NCI-H748 treated with DMSO at 0.1 percent for 48 hours (cell line): ENCODE measurements around the gene SDF4.

Source experiments
- DNase-seq: peaks from one replicate; lab custom pipeline; 2025; lab: John Stamatoyannopoulos, UW

SDF4 gene

DNA sequence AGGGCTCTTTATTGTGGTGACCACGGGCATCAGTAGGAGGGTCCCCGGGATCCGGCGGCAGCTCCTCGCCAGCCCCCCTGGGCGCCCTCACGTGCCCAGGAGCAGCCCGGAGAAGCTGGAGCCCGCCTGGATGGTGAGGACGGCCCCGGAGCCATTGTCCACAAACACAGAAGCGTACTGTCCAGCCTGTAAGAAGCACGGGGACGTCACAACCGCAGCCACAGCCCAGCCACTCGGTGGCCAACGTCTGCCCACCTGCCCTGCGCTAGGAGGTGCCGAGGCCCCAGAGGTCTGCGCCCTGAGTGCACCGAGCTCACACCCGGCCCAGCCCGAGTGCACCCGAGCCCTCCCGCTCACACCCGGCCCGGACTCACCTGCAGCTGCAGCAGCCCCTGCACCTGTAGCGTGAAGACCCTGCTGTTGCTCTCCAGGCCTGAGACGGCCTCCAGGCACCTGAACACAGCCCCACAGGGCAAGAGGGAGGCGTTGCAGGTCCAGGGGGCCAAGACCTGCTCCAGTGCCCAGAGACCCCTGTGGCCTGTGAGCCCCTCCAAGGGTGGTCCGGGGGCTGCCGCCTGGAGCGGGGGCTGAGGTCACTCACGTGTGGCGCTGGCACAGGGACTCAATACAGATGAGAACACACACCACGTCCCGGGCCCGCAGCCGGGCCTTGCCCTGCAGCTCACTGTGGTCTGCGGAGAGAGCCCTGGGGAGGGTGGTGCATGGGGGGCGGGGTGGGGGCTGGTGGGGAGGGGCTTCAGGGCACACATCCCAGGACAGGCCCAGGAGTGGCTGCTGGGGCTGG lies 10.9 kb upstream of the SDF4 start:
- DNase-seq: no peak

DNA sequence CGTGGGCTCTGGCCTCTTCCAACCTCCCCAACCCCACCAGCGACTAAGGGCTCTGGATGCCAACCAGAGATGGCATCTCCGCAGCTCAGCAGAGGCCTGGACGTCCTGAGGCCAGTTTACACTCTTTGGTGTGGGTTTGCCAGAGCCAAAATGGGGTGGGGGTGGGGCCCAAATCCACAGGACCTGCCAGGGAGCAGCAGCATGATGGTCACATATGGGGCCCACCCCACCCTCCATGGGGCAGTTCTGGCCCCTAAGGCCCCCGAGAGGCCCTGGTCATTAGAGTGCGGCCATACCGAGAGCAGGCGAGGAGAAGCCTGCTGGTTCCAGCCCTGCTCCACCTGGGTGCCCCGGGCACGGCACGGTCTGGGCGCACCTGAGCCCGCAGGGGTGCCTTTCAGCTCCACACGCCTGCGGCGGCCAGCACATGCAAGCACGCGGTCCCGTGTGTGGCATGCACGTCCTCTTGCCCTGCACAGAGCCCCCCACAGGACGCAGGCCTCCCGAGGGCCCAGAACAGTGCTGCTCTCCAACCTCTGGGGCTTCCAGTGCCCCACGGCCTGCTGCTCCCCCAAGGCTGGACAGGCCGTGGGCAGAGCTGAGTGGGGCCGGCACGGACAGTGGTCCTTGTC lies 9.9 kb upstream of the SDF4 start:
- no peak for DNase-seq

DNA sequence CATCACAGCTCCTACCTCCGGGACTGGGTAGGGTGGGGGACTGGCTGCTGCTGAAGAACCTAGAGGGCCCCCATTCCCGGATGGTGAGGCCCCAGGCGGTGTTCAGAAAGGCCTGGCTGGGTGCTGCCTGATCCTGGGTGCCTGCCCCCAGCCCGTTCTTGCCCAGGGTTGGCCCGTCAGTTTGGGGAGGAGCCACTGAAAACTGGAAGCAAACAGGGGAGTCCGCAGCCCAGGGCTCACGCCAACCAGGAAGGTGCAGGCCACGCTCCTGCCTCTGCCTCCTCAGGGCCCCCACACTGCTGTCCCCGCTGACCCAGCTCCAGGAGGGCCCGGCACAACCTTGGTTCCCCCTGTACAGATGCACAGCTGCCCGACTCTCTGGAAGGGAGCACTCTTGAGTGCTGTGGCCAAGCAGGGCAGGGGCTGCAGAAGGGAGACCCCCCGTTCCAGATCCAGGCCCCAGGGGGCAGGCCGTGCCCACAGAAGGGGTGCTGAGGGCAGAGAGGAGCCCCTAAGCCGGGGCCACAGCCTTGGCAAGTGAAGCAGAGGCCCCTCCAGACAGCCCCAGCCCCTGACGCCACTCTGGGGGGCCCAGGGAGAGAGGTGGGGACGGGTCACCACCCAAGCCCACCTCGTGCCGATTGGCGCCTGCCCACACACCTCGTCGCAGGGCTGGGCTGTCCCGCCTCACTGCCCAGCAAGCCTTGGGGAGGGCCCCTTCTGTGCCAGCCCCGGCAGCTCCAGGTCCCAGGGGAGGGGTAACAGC lies 9.2 kb upstream of the SDF4 start:
- no peak for DNase-seq

DNA sequence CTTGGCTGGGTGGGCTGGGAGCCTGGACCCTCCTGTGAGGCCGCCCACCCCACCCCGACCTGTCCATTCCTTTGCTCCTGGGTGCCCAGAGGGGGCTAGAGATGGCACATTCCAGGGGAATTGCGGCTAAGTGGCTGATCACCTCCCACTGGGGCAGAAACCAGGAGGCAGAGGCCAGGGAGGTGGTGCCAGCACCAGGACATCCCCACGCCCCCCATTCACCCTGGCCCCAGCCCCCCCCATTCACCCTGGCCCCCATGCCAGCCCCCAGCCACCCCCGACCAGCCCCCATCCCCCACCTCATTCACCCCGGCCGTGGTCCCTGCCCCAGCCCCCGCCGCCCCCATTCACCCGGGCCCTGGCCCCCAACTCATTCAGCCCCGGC lies 8.5 kb upstream of the SDF4 start:
- no peak for DNase-seq

DNA sequence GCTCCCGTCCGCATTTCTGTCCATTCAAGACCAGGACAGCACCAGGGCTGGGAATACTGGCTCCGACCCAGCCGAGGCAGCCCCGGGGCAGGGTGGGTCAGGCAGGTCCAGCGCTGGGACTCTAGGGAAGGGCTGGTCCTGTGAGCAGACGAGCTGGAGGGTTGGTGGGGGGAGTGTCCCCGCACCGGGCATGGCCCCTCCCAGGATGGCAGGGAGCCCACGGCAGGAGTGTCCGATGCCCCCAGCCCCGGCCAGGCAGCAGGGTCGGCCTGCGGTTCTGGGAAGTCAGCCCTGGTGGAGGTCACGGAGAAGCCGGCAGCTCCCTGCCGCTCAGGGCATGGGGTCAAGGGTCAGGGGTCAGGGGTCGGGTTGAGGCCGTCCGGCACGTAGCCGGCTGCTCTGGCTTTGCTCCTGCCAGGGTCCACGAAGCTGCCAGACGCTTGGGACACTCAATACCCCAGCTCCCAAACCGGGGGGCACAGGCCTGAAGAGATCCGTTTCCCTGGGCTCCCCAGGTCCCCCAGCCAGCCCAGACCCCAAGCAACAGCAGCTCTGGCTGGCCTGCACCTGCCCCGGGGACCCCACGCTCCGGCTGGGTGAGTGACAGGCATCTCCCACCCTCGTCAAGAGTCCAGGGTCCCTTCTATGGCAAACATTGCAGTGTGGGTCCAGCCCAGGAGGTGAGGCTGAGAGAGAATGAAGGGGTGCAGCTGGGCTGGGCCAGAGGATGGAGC lies 8.0 kb upstream of the SDF4 start:
- DNase-seq: no peak

DNA sequence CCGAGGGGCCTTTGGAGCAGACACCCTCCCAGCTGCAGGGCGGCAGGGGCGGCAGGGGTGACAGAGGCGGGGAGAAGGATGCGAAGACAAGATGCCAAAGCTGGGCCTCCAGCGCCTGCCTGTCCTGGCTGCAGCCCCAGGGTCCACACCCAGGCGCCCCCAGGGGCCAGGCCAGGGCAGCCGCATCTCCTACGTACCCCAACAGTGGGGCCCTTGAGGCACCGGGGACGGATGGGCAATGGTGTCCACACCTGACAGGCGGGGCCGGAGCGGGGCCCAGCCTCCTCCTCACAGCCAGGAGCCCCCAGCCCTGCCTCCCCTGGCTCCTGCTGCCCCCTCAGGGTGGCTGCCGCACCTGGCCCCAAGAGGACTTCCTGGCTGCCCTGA lies 7.4 kb upstream of the SDF4 start:
- DNase-seq: no peak

DNA sequence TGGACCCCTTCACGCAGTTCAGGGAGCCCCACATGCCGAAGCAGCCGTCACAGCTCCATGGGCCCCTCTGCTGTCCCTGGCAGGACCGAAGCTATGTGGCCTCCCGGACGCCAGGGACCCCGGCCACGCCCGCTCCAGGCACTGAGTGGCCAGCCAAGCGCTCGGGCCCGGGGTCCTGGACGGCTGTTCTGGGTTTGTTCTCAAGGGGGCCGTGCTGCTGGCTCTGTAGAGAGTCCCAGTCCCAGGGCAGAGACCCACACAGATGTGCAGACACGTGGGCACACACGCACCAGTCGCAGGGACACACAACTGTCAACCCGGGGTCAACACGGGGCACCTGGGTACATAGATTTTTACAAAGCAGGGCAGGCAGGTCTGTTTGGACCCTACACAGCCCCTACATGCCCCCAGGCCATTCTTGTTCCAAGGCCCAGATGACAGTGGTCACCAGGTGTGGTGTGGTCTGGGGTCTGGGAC lies 6.9 kb upstream of the SDF4 start:
- DNase-seq: no peak

DNA sequence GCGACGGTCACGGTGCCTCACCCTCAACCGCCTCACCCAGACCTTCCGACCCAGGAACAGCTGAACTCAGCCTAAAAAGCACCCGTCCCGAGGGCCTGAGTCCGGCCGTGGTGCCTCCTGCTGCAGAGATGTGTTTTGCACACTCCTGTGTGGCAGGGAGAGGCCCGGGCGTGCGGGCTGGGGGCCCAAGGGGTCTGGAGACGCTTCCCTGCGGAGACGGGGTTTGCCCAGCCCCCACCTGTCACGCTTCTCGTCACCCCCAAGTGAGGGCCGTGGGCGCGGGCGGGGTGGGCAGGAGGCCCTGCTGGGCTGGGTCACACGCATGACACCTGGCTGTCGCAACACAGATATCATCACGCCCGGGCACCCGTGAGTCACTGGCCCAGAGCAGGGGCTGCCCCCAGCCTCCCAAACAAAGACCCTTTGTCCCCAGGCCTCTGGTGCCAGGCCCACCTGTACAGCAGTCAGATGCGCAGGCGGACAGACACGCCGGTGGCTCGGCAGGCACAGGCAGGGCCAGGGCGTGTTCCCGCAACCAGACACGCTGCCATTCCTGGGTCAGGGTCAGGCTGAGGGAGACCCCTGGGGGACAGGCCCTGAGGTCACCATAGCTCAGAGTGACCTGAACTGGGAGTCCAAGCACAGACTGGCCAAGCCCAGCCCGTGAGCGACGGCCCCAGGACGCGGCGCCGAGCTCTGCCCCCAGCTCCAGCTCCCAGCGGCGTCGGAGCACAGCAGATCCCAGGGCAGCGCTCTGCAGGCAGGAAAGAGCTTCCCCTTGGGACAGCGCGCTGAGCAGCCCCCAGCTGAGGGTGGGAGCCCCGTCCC lies 6.3 kb upstream of the SDF4 start:
- no peak for DNase-seq

DNA sequence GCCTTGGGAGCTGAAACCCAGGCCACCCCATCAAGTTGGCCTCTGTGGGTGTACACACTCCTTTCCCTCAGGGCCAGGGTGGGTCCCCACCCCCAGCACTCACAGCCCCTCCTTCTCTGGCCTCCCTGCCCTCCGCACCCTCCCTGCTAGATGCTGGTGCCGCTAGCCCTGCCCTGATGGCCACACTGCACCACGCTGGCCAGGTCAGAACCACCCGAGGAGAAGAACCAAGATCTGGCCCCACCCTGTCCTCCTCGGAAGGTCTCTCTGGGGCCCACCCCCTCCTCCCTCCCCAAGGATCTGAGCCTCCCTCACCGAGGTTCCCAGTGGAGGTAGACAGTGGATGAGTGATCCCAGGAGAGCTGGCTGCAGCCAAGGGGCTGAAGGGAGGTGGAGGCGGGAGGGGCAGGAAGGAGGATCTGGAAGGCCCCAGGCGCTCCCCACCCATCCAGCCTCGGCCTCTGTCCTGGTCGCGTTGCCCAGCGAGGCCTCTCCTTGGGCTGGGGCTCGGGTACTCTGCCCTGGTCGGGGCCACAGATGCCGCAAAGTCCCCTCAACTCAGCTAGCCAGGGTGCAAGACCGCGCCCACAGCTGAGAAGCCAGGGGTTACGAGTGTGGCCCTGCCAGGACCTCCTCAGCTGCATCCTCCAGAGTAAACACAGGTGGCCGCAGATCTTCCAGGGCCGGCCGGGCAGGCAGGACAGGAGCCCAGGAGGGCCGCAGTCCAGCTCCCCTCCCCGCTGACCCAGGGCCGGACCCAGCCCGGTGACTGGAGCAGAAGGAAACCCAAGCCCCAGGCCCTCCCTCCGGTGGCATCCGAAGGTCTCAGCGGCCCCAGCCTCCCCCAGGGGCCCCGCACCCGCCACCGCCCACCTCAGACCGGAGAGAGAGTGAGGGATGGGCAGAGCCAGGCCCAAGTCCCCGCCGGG lies 5.4 kb upstream of the SDF4 start:
- DNase-seq: no peak

DNA sequence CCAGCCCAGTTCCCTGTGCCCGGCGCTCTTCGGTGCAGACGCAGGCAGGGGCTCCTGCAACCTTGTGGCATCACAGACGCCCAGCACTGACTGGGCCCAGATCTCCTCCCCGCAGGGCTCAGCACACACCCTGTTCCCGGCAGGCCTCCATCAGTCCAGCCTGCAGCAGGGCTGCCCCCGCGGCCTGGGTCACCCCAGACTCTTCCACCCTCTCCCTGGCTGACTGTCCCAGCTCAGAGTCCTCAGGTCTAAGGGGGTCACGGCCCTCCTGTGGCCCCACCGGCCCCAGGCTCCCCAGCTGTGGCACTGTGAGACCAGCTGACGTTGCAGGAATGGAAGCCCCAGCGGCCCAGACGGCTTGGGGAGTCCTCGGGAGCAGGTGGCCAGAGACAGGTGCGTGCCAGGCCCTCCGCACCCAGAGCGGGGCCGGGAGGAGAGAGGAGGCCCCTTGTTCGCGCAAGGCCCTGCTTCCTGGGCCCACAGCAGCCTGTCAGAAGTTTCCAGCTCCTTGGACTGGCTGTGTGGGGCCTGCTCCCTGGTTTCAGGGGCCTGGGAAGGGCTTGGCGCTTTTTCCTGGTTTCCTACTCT lies 4.5 kb upstream of the SDF4 start:
- no peak for DNase-seq

DNA sequence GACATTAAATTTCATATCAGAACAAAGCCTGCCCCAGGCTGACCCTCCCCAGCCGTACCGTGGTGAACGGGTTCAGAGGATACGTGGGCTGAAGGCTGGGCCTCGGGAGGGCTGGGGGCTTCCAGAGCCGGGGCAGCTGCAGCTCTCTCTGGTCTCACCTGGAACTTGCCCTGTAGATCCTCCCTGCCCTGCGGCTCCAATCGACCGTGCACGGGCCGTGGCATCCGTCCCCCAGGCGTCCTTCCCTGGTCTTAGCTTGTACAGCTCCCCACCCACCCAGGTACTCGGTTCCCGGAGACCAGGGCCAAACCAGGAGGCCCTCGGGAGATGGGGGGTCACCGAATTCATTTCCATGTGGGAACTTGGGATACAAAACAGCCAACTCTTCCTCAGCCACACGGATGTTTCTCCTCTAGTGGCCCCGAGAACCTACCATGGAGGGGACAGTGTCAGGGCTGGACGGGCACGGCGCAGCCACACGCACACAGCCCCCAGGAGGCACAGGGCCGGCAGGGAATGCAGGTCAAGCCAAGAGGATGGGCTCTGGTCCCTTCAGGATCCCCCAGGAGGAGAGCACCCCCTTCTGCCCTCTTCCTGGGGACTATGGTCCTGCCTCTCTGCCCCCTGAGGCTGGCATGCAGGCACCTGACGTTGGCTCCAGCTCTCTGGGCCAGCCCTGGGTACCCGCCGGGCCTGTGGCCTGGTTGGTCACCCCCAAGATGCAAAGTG lies 3.4 kb upstream of the SDF4 start:
- DNase-seq: no peak

DNA sequence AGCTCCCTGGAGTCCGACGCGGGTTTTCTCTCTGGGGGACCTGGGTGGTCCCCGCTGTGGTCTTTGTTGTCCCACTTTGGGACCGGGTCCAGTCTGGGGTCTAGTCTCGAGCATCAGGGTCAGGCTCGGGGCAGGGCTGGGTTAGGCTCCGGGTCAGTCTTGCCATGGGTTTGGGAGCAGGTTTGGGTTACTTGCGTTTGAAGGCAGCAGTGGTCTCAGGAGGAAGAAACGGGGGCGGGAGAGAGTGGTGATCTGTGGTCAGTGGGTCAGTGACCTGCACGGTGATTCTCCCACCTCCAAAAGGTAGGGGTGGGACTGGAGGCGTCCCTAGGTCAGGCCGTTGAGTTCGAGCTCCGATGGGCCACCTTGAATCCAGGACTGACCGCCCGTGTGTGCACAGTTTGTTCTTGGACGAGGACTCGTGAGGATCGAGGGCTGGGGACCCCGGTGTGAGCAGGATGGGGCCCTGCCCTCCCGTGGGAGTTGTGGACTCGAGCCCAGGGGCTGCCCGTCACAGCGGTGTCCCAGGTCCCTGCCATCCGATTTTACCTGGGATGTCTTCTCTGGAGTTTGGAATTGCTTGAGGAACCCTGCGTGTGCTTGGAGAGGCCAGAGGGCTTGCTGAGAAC lies 2.5 kb upstream of the SDF4 start:
- no peak for DNase-seq

DNA sequence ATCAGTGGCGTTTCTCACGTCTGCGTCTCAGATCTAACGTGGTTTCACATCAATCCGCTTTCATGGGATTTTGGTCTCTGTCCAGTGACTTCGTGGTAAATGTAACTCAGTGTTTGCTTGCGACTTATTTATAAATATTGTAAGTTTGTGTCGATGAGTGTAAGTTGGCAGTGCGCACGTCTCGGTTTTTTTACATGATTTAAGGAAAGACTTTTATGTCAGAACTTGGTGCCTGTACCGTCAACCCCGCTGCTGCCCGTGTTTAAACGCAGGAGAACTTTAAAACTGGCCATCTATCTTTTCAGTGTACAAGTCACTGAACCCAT lies 1.7 kb upstream of the SDF4 start:
- no peak for DNase-seq

DNA sequence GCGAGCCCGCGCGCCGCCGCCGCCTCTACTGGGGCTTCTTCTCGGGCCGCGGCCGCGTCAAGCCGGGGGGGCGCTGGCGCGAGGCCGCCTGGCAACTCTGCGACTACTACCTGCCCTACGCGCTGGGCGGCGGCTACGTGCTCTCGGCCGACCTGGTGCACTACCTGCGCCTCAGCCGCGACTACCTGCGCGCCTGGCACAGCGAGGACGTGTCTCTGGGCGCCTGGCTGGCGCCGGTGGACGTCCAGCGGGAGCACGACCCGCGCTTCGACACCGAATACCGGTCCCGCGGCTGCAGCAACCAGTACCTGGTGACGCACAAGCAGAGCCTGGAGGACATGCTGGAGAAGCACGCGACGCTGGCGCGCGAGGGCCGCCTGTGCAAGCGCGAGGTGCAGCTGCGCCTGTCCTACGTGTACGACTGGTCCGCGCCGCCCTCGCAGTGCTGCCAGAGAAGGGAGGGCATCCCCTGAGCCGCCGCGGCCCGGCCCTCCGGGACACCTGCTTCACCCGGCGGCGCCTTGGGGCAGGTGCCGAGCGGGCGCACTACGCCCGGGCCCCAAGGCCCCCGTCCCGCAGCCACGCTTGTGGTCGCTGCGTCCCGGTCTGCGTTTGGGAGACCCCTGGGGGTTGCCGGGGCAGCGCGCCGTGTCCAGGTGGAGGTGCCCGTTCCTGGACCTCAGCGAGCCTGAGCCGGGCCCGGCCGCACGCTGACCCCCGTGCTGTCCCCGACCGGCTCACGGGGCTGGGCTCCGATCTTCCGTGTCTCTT lies 1.2 kb upstream of the SDF4 start:
- no peak for DNase-seq

DNA sequence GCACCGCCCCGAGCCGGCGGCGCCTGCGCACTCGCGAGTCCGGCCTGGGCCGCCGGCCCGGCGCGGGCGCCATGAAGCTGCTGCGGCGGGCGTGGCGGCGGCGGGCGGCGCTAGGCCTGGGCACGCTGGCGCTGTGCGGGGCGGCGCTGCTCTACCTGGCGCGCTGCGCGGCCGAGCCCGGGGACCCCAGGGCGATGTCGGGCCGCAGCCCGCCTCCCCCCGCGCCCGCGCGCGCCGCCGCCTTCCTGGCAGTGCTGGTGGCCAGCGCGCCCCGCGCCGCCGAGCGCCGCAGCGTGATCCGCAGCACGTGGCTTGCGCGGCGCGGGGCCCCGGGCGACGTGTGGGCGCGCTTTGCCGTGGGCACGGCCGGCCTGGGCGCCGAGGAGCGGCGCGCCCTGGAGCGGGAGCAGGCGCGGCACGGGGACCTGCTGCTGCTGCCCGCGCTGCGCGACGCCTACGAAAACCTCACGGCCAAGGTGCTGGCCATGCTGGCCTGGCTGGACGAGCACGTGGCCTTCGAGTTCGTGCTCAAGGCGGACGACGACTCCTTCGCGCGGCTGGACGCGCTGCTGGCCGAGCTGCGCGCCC lies 501 bp upstream of the SDF4 start, which contains the start of gene B3GALT6:
Gene B3GALT6, plus strand, starts transcription at position 30 of the 588 bp plus-strand sequence. Its CDS starts 42 bp downstream, at position 72.
- DNase-seq: no peak

DNA sequence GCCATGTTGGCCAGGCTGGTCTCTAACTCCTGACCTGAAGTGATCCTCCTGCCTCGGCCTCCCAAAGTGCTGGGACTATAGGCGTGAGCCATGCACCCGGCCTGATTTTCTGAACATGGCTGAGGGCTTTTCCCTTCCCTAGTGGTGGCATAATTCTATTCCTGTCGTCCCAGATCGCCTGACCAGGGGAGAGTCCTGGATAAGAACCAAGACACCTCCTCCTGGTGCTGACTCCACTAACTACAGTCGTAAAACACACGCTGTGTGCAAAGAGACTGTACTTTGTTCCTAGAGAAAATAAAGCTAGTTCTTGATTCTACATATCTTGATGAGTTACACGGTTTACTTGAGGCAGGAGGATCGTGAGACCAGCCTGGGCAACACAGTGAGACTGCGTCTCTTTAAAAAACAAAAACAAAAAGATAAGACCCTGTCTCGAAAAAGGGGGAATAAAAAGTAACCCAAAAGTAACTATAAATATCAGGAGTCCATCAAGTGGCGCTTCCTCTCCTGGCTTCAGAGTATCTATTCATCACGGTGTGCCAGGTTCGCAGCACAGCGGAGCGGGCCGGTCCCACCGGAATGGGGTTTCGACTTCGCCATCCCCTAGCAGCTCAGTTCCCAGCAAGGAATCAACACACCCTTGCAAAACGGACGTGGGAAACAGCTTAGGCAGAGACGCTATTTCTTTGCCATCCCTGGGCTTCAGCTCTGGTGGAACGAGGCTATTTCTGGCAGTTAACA lies 973 bp downstream of the SDF4 start:
- no peak for DNase-seq

DNA sequence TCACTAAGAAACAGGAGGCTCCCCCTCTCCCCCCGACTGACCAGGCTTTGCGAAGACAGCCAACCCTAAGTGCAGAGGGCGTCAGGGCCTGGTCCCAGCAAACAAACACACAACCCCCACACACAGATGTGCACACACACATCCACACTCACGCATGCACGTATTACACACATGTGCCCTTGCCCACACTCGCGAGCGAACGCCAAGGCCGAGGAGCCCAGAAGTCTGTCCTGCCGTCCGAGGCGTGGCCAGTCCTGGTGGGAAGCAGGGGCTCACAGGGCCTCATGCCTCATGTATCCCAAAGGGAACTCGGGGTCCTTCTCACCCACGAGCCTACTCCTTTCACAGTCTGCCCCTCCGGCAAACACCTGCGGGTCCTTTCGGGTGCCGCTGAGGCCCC lies 2.0 kb downstream of the SDF4 start:
- DNase-seq: no peak
